Non-pigmented ciliary epithelial cell (primary cell): ENCODE results near the gene RFTN1.
A peak's percentile ranks its signal among the peaks of the same experiment; 100 is the strongest.
"Not testable (repeated sequence)": the region's sequence is repeated elsewhere in the genome, so short reads cannot be mapped to it uniquely, and the experiment has no call there.

Experiments used
- DNase-seq: peaks from one replicate; pipeline ENCODE4 v3.0.0-alpha.2; 2010; ENCODE audit warnings: low read depth

Gene RFTN1

DNA sequence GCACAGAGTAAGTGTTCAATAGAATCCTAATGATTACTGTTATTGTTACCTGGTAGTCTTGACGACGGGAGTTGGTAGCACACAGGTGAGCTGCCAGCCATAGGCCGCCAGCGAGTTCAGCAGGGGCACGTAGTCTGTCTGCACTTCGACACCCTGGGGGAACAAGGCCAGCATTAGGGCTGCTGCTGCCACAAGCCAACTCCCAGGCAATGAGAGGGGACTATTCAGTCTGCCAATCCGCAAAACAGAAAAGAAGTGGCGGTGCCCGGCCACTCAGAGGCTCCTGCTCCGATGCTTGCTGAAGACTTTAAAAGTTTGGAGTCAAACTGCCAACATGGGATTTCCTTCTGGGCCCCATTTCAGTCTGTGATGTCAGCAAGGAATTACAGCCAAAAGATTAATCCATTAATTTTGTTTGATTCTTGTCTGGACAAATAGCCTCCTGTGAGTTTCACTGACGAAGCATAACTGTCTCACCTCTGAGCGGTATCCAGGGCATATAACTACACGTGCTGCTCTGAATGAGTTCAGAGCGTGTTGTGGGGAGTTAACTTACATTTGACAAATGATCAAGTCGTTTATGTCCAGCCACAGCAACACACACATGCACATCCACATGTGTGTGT lies 186.7 kb downstream of the RFTN1 start:
- no peak for DNase-seq

DNA sequence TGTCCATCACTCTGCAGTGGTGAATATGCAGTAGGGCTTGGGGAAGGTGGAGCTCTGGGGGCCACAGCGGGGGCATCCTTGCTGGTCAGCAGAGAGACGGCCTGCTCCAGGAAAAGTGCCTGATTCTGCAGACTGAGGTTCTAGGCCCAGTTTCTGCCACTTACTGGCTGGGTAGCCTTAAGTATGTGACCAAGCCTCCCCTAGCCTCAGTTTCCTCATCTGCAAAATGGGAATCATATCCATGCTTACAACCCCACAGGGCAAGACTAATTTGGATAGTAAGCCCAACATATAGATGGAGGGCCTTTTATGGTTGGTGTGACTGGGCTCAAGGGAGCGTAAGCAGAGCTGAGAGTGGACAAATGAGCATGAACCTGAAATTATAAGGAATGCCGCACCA lies 187.6 kb downstream of the RFTN1 start:
- DNase-seq = no peak

DNA sequence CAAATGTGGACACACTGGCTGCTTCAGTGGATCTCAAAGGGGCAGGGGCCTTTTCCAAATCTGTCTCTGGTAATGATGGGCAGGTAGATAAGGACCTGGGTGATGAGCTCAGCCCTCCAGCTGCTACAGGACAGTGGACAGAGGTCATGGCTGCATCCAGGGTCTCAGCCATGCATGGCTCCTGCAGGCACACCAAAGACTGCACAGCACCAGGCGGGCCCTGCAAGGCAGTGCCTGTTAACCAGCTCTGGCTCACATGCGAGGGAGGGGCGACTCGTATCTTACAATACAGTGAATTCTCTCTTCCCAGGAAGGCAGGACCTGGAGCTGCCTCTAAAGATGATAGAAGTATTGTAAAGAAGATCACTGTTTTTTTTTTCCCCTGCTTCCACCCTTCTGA lies 189.8 kb downstream of the RFTN1 start:
- no peak for DNase-seq

GRCh38 chr3:16322189-16322588 lies 191.3 kb downstream of the RFTN1 start:
- no peak for DNase-seq

DNA sequence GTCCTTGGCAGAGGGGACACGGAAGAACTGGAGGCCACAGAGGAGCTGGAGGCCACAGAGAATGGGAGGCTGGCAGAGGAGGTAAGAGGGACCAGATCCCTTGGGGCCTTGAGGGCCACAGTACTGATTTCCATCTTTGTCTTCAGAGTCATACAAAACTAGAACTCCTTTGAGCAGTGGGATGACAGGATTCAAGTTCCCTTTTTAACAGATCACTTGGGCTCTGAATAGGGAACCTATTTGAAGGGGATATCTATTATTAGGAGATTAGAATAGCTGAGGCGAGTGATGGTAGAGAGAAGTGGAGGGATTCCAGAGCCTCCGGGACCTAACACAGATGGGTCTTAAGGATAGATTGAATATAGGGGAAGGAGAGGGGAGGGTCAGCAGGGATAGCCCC lies 192.8 kb downstream of the RFTN1 start:
- DNase-seq = no peak

DNA sequence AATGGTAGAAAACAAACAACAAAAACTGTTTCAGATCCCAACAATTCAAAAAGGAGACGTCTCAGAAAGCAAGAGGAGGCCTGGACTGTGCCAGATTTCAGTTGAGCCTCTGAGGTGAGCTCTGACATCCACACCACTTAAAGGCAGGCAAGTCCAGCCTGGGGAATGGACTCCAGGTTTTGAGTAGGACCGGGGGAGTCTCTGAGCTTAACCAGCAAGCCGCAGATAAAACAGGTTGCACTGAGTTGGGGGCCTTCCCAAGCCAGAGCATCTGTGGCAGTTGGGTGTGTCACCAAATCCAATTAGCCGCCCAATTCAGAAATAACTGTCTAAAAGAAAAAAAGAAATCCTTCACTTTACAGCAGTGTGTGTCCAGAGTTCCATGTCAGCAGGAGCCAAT lies 193.8 kb downstream of the RFTN1 start:
- DNase-seq = no peak

DNA sequence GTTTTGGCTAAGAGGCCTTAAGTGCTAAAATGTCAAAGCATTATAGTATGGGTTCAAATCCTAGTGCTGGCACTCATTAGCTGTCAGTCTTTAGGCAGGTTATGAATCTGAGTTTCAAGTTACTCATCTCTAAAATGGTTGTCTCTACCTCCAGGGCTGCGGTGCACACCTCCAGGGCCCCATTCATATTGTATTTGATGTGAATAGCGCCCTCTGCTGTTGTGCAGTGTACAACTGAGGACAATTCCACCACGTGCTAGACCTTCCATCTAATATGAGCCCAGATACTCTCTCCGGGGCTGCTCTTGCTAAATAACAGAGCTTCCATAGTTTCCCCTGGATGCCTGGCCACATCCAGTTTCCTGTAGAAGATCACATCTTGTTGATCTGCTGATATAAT lies 194.2 kb downstream of the RFTN1 start:
- no peak for DNase-seq

DNA sequence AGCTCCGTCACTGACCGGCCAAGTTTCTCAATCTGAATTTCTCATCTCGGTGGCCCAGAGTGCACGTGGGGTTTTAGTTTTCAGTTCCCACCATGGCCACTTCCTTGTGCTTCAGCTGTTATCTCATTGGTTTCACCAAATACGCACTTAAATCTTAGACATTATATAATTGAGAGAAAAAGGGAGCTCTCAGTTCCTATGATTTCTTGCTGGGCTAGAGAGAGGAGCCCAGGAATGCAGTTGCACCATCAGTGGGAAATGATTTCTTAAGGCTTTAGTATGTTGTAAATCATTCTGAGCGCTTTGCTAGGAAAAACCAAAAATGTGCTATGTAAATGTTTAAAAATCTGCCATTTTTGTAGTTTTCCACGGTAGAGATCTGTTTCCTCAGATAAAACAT lies 195.3 kb downstream of the RFTN1 start:
- no peak for DNase-seq

DNA sequence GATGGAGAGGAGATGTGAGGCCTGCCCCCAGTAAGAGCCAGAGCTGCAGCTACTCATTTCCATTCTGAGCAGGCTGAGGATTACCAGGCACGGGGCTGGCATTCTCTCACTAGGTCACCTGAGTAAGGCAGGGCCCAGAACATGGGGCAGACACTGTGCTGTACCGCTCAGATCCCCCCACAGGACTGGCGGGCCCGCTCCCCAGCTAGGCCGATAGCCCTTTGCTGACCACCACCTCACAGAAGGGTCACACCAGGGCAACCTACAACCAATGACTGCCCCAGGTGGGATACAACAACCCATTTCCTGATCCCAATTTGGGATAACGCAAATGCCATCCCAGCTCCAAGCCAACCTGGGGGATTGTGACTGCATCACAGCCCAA lies 195.9 kb downstream of the RFTN1 start:
- DNase-seq = no peak

DNA sequence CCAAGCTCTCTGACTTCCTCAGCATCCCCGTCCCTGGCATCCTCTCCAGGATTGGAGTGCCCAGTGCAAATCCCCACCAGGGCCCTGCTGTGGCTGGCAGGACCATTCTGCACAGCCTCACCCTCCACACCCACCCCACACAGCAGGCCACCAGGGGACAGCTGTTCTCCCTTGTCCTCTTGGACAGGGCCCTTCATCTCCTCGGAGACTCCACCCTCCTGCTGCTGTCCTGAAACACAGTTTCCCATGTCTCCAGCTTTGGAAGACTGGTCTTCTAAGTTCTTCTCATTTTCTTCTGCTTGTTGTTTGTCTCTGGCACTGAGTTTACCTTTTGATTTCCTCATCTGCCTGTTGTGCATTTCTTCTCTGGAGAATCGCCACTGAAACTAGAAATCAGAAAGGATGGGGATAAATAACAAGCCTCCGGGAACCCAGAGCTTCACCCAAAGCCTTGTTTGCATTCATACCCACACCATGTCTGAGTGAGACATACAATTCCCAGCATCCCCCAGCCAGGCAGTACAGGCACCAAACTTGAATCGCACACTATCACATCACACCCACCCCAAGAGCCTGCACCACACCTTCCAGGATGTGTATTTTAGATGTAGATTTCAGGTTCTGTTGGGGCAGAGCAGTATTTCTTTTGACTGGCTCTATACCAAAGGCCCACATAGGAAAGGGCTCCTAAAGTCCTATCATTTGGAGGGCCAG lies 196.5 kb downstream of the RFTN1 start:
- no peak for DNase-seq

DNA sequence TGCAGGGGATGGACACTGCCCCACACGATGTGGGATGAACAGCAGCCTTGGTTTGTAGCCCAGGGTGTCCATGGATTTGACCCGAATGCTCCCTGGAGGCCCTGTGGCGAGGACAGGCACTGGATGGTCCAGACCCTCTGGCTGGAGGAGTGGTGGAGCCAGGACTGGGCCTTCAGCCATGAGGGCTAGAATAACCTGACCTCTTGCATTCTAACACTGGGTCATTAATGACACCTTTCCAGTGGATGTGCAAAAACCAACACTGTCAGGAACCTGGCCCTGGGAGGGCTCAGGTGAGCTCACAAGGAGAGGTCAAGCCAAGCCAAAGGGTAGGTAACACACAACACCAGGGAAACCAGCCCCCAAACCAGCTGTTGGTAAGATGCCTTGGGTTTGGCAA lies 197.1 kb downstream of the RFTN1 start:
- no peak for DNase-seq

DNA sequence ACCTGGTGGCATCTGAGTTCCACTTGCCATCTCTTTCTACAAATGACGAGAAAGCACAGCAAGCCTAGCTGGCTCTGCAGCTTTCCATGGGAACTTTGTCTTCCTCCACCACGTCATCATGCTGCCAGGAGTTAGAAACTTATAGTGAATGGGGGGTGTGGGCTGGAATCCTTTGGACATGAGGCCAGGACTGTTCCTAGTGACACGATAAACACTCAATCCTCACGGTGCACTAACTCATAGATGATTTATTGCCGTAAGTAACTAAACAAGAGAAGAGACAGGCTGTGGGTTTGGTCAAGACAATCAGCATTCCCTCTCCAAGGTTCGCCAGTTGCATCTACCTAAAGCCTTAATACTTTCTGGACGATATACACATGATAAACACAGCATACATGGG lies 197.9 kb downstream of the RFTN1 start:
- no peak for DNase-seq

GRCh38 chr3:16313886-16314645 lies 199.4 kb downstream of the RFTN1 start:
- DNase-seq = no peak

GRCh38 chr3:16311960-16312451 lies 201.5 kb downstream of the RFTN1 start:
- DNase-seq = no peak

- not testable (repeated sequence) for DNase-seq
Observed at GRCh38 chr3:16310486-16310885, 203.0 kb downstream of the RFTN1 start.

GRCh38 chr3:16309558-16309957 lies 203.9 kb downstream of the RFTN1 start:
- peak; percentile 47 for DNase-seq

- DNase-seq = no peak
Observed at GRCh38 chr3:16308727-16309126, 204.8 kb downstream of the RFTN1 start.

DNA sequence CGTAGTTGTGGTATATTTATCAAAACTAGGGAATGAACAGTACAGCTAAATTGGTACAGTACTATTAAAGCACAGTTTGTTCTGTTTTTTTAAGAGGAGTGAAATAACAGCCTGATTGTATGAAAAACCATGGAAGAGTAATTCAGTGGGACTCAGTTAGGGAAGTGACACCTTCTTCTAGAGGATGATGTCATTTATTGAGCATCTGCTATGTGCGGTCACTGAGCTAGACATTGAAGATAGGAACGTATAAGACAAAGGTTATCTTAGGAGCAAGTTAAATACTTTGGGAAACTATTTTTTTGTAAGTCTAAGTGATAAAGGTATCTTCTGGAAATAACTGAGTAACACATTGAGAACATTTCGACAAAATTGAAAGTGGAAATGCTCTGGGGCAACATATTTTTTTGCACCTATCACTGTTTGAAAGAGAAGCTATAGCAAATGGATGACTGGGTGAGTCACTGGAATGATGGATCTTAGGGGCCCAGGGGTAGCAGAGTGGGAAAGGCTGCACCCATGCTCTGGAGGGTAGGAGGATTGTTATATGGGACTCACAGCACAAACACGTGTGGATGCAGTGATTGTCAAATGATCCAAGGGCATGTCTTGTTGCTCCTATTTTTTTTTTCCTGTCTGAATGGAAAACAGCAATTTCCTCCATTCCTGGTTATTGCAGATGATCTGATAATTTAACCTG lies 205.5 kb downstream of the RFTN1 start:
- DNase-seq = no peak

DNA sequence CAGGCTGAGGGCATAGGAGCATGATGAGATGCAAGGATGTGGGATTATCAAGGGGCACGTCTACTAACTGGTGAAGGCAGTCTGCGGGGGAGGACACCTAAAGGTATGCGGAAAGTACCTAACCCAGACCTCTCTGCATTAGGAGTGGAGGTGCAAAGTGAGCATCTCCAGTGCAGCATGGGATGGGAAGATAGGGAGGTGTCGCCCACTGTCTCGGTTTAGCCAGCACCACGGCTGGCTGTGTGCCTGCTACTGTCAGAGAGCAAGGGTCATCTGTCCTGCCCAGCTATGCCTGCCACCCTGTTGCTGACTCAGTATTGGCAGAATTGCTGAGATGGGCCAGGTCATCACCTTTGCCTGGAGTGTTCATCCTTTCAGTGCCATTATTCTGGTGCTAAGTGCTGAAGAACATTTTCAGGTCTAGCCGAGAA lies 208.4 kb downstream of the RFTN1 start:
- DNase-seq = no peak

GRCh38 chr3:16304061-16305010 lies 209.2 kb downstream of the RFTN1 start:
- DNase-seq = no peak

DNA sequence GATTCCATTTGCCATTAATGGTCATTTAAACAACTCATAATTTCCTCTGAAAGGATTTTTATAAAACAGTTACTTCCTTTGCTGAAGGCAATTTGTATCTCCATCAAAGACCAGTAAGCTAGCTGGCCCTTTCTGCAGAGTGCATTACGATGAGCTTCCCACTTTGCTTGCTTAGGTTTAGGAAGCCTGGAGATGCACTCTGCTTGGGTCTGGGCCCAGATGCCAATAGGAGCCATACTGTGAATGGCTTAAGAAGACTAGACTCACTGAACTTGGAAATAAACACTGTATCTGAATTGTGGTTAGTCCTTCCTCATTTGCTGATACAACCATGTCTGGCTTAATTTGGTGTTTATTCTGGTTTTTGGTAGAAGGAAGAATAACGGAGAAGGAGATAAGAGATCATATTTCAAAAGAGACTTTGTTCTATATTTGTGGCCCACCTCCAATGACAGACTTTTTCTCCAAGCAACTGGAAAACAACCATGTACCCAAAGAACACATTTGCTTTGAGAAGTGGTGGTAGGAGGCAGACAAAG lies 210.4 kb downstream of the RFTN1 start:
- no peak for DNase-seq
